Measurements from ENCODE around the gene SEMA4A.
"Not testable (repeated sequence)": the region's sequence is repeated elsewhere in the genome, so short reads cannot be mapped to it uniquely, and the experiment has no call there.

Gene SEMA4A

GRCh38 chr1:156190265-156190664, 36.9 kb downstream of the SEMA4A start:
- DNase-seq (ENCODE audit: low read depth); H3K4me3 ChIP-seq (ENCODE audit: low read length): not testable (repeated sequence)

- DNase-seq (ENCODE audit: low read depth), result no peak
- no peak for TF ChIP-seq CTCF (conservative IDR thresholded peaks at IDR 0.05; ENCODE audit: low read depth, low read length)
- no peak overlapping the region for H3K4me3 ChIP-seq (ENCODE audit: low read length)
Measured at GRCh38 chr1:156191292-156191964, 38.0 kb downstream of the SEMA4A start.

DNA sequence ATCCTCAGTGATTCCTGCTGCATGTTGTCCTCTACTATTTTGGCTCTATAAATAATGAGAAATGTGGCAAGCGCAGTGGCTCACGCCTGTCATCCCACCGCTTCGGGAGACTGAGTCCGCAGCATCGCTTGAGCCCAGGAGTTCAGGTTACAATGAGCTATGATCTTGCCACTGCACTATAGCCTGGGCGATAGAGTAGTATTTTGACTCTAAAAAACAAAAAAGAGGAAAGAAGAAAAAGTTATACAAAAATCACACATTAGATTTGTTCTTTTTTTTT, 39.8 kb downstream of the SEMA4A start:
- H3K4me3 ChIP-seq (ENCODE audit: low read length), result peak overlapping the region; percentile 96
- DNase-seq (ENCODE audit: low read depth), result no peak
- TF ChIP-seq CTCF (conservative IDR thresholded peaks at IDR 0.05; ENCODE audit: low read depth, low read length), result no peak

GRCh38 chr1:156193488-156194299, 40.3 kb downstream of the SEMA4A start, which contains the start of gene SLC25A44:
TSS of gene SLC25A44 (plus strand) at chr1:156194104. CDS start at chr1:156199848, 5,744 bp downstream.
- peak; percentile 55 for TF ChIP-seq CTCF (conservative IDR thresholded peaks at IDR 0.05; ENCODE audit: low read depth, low read length)
- peak; percentile 96 for DNase-seq (ENCODE audit: low read depth)
- peak within 1 kb of the TSS; percentile 96 for H3K4me3 ChIP-seq (ENCODE audit: low read length)

- DNase-seq (ENCODE audit: low read depth), result no peak
- H3K4me3 ChIP-seq (ENCODE audit: low read length), result peak overlapping the region; percentile 96
- no peak for TF ChIP-seq CTCF (conservative IDR thresholded peaks at IDR 0.05; ENCODE audit: low read depth, low read length)
Measured at GRCh38 chr1:156194300-156194652, 40.9 kb downstream of the SEMA4A start.

DNA sequence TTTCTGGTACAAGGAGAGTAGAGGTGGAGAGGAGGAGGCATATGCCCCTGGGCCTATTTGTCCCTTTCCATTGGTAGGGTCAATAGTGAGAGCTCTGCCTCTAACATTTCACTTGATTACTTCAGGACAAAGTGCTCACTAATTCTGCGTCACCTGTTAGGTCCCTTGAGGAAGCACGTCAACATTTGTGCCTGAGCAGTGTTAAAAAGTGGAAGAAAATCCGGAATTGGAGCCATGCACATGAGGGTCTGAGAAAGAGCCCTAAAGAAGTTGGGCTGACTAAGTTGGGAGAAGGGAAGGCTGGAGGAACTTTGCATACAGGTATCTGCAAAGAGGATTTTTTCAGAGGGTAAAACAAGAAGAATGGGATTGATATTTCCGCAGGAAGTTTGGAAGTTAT, 42.5 kb downstream of the SEMA4A start:
- no peak for DNase-seq (ENCODE audit: low read depth)
- TF ChIP-seq CTCF (conservative IDR thresholded peaks at IDR 0.05; ENCODE audit: low read depth, low read length), result no peak
- H3K4me3 ChIP-seq (ENCODE audit: low read length), result no peak overlapping the region

DNA sequence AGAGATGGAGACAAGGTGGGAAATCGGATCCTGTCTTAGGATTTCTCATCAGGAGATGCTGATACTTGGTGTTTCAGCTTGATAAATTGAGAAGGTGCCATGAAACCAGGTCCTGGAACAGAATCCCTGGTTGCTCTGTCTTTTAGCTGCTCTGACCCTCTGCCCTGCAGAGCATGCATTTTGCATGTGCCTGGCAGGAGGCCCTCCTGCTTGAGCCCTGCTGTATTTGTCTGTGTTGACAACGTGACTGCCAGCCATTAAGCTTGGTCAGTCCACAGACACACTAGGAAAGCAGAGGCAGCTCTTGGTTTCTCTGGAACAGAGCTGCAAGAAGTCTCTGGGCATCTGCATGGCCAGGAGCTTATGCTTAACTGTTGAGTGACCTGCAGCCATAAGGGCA, 43.1 kb downstream of the SEMA4A start:
- no peak for DNase-seq (ENCODE audit: low read depth)
- TF ChIP-seq CTCF (conservative IDR thresholded peaks at IDR 0.05; ENCODE audit: low read depth, low read length), result no peak
- no peak overlapping the region for H3K4me3 ChIP-seq (ENCODE audit: low read length)

Data from retinal pigment epithelial cell (primary cell).